HFFc6 (cell line): ENCODE measurements around the gene LRP2BP. TPM values are rescaled to one million over a fixed set of nuclear protein-coding genes. Genes with fewer than 3 reads are reported as not detected.

ENCODE experiments used
- DNase-seq: peaks from one replicate; pipeline ENCODE4 v3.0.0-alpha.2; 2018
- H3K27ac Mint-ChIP-seq: 2 replicates; pipeline ENCODE4 v1.8.0; 2020; ENCODE audit warnings: mild to moderate bottlenecking, mixed read lengths
- H3K27me3 Mint-ChIP-seq: 2 replicates; pipeline ENCODE4 v1.8.0; 2021; ENCODE audit warnings: mild to moderate bottlenecking, moderate library complexity, mixed read lengths; ENCODE audit not compliant: insufficient read depth
- H3K36me3 Mint-ChIP-seq: 2 replicates; pipeline ENCODE4 v1.8.0; 2021; ENCODE audit warnings: low read depth, mixed read lengths
- H3K4me1 Mint-ChIP-seq: 2 replicates; pipeline ENCODE4 v1.8.0; 2020; ENCODE audit warnings: low read depth, mixed read lengths
- H3K4me3 Mint-ChIP-seq: 2 replicates; pipeline ENCODE4 v1.8.0; 2020; ENCODE audit warnings: mild to moderate bottlenecking, moderate library complexity, mixed read lengths
- H3K9me3 Mint-ChIP-seq: 2 replicates; pipeline ENCODE4 v1.8.0; 2020; ENCODE audit warnings: mild to moderate bottlenecking, mixed read lengths
- total RNA-seq, 6 experiments: library from RNA; stranded (reverse); fragmentation: NEBNext Ultra II Directional; extraction: Animal tissue kit (Norgen Biotek cat#: 25700); gene quantifications; 2 replicates in 1 of 6; 3 replicates in 5 of 6; pipeline ENCODE4 v1.2.3, GENCODE V29; 2021
- TF ChIP-seq, protein P1 (sequence below): fragments of 200-600 bp; sonication (generic); IDR thresholded peaks from 2 replicates; pipeline ENCODE4 v1.5.0; 2021; ENCODE audit warnings: antibody characterized with exemption, mild to moderate bottlenecking

LRP2BP gene
- total RNA-seq, 6 experiments from 2014 or later, result 0.13 to 0.47 (median 0.24) TPM

DNA sequence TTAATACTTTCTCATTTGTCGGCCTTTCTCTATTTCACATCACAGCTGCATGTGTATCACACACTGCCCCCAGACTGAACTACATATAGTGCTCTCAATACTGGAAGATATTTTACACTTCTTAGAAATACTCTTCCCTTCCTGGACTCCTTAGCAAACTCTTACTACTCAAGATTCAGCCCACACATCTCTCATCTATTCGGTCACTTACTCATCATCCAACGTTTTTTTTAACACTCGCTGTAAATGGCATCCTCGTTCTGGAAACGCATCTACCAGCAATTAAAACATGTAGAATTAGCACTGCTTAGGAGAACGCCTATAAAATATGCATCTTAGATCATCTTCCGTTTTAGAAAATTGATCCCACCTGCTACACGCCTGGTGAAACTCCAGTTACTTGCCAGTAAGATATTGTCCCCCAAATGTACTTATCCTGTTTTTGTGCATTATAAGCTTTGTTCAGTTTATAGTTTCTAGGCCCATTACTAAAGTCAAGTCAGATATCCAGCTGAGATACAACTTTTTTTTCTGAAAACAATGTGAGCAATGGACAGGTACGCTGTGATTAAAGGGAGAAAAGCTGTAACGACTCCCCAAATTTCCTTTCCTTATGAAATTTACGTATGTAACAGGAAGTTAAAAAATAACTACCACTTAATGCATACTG lies 1.0 kb downstream of the LRP2BP start:
- peak overlapping the region; percentile 92 for H3K4me3 Mint-ChIP-seq
- peaks cover 13% of the 10 kb centered on the region for H3K36me3 Mint-ChIP-seq
- H3K4me1 Mint-ChIP-seq, result peaks cover 57% of the 10 kb centered on the region
- peak overlapping the region; percentile 94 for H3K27ac Mint-ChIP-seq
- peak; percentile 35 for DNase-seq
- no peaks in the 10 kb centered on the region for H3K9me3 Mint-ChIP-seq
- peaks cover 2% of the 10 kb centered on the region for H3K27me3 Mint-ChIP-seq
- TF ChIP-seq, protein P1, sequence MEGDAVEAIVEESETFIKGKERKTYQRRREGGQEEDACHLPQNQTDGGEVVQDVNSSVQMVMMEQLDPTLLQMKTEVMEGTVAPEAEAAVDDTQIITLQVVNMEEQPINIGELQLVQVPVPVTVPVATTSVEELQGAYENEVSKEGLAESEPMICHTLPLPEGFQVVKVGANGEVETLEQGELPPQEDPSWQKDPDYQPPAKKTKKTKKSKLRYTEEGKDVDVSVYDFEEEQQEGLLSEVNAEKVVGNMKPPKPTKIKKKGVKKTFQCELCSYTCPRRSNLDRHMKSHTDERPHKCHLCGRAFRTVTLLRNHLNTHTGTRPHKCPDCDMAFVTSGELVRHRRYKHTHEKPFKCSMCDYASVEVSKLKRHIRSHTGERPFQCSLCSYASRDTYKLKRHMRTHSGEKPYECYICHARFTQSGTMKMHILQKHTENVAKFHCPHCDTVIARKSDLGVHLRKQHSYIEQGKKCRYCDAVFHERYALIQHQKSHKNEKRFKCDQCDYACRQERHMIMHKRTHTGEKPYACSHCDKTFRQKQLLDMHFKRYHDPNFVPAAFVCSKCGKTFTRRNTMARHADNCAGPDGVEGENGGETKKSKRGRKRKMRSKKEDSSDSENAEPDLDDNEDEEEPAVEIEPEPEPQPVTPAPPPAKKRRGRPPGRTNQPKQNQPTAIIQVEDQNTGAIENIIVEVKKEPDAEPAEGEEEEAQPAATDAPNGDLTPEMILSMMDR, result no peak

DNA sequence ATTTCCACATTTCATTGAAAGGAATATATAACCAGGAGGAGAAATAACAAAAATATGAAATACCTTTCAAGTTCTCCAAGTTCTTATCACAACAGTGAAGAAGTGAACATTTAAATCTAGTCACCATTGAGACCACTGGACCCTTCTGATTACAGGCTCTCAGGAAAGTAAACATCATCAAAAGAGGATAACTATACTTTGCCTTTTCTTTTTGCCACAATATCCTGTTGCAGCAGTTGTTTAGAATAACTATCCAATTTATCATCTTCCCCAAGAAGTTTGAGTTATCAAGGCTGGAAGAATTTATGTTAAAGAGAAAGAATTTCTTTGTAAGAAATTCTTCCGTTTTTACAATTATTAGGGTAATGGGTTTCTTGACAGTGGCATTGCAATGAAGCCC lies 3.6 kb downstream of the LRP2BP start:
- Mint-ChIP-seq H3K27ac (peak overlapping the region; percentile 4; the same call in 1 of the 2 replicates), H3K36me3 (peaks cover 13% of the 10 kb centered on the region), H3K9me3 (no peaks in the 10 kb centered on the region), H3K4me1 (peaks cover 38% of the 10 kb centered on the region), H3K27me3 (peaks cover 2% of the 10 kb centered on the region), H3K4me3 (no peak overlapping the region)
- DNase-seq, result no peak
- TF ChIP-seq, protein P1, result no peak

DNA sequence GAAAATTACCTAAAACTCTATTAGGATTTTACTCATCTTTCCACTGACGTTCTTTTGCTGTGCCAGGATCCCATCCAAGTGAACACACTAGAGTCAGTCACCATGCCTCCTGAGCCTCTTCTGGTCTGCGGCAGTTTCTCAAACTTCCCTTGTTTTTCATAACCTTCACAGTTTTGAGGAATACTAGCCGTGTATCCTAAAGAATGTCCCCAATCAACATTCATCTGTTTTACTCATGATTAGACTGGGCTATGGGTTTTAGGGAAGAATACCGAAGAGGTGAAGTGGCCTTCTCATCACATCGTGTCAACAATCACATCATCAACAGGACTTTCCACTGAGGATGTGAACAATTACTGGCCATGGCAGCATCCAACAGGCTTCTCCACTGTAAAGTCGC lies 4.8 kb downstream of the LRP2BP start:
- H3K4me1 Mint-ChIP-seq, result peaks cover 39% of the 10 kb centered on the region
- no peak for DNase-seq
- no peak overlapping the region for H3K27ac Mint-ChIP-seq
- H3K27me3 Mint-ChIP-seq, result peaks cover 2% of the 10 kb centered on the region
- TF ChIP-seq, protein P1, result no peak
- H3K9me3 Mint-ChIP-seq, result no peaks in the 10 kb centered on the region
- no peak overlapping the region for H3K4me3 Mint-ChIP-seq
- H3K36me3 Mint-ChIP-seq, result peaks cover 13% of the 10 kb centered on the region

DNA sequence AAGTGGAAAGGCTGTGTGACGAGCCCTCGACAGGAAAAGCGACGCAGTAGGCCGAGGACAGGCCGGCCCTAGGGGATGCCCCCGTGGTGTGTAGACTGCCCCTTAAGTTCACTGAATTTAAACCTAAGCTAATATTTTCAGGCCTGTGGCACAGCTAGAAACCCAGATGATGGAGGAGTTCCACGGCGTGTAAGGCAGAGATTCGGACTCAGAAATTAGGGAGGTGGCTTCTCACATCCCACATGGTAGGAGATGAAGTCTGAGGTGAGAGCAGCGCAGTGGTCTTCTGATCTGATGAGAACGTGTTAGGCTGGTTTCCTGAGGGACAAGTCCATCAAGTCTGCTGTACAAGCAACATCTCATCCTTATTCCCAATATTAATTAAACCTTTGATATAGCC lies 7.8 kb downstream of the LRP2BP start:
- H3K4me3 Mint-ChIP-seq, result no peak overlapping the region

DNA sequence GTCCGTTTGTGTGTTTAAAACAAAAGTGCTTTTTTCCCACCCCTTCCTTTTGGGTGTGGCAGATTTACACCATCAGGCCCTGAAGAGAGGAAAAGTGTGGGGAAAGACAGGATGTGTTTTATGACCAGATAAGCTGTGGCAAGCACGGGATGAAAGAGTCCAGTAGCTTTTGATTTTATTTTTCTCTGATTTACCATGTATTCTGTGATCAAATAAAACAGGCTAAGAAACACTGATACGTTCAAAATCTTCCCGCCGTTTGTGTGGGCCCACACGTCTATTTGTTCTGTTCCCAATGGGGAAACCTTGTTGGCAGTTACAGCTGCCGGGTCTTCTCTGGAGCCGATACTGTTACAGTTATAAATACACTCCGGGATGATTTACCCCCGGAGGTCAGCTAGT lies 10.8 kb downstream of the LRP2BP start:
- Mint-ChIP-seq H3K27ac (peak overlapping the region; percentile 62), H3K27me3 (no peaks in the 10 kb centered on the region; the same call in 1 of the 2 replicates), H3K9me3 (peaks cover 5% of the 10 kb centered on the region), H3K4me1 (peaks cover 51% of the 10 kb centered on the region), H3K36me3 (peaks cover 11% of the 10 kb centered on the region), H3K4me3 (peak overlapping the region; percentile 65; the same call in 1 of the 2 replicates)
- DNase-seq, result no peak
- TF ChIP-seq, protein P1, result no peak

More for the DNA sequence above, 7.8 kb downstream of the LRP2BP start:
- TF ChIP-seq, protein P1, result no peak
- Mint-ChIP-seq H3K27me3 (no peaks in the 10 kb centered on the region; the same call in 1 of the 2 replicates), H3K4me1 (peaks cover 46% of the 10 kb centered on the region), H3K9me3 (no peaks in the 10 kb centered on the region), H3K27ac (no peak overlapping the region), H3K36me3 (peaks cover 13% of the 10 kb centered on the region)
- no peak for DNase-seq
